GM23338 (cell line): ENCODE data around the gene MAP7D3. TPM values are rescaled to one million over a fixed set of nuclear protein-coding genes. Genes with fewer than 3 reads are reported as not detected.

Source experiments
- ATAC-seq: fragments of 200-7000 bp; cut with Tn5 transposase; 3 replicates; pipeline ENCODE4 v1.9.1; 2020
- DNase-seq: peaks from one replicate; pipeline ENCODE4 v3.0.0-alpha.2; 2015; ENCODE audit warnings: low spot score
- H2AFZ ChIP-seq: fragments of 200-600 bp; sonication (generic); 2 replicates; pipeline ENCODE4 v1.8.0; 2016; ENCODE audit warnings: antibody characterized with exemption, mild to moderate bottlenecking, moderate library complexity
- H3F3A ChIP-seq: fragments of 200-600 bp; sonication (generic); replicated peaks from 2 replicates; pipeline ENCODE4 v1.8.0; 2017; ENCODE audit warnings: antibody characterized with exemption, mixed run types, low read depth
- H3K27ac ChIP-seq: fragments of 200-600 bp; sonication (generic); 2 replicates; pipeline ENCODE4 v1.6.1; 2016; ENCODE audit warnings: low read depth
- H3K27me3 ChIP-seq: fragments of 200-600 bp; sonication (generic); 2 replicates; pipeline ENCODE4 v1.8.0; 2016; ENCODE audit warnings: mild to moderate bottlenecking, mixed run types, moderate library complexity; ENCODE audit not compliant: insufficient read depth
- H3K36me3 ChIP-seq: fragments of 200-600 bp; sonication (generic); 2 replicates; pipeline ENCODE4 v1.8.0; 2016; ENCODE audit warnings: mild to moderate bottlenecking; ENCODE audit not compliant: insufficient read depth
- H3K4me1 ChIP-seq: fragments of 200-600 bp; sonication (generic); 2 replicates; pipeline ENCODE4 v1.8.0; 2016; ENCODE audit warnings: mild to moderate bottlenecking, moderate library complexity; ENCODE audit not compliant: insufficient read depth
- H3K4me2 ChIP-seq: fragments of 200-600 bp; sonication (generic); 2 replicates; pipeline ENCODE4 v1.7.1; 2017; ENCODE audit warnings: mixed run types
- H3K4me3 ChIP-seq: fragments of 200-600 bp; sonication (generic); 2 replicates; pipeline ENCODE4 v1.6.1; 2016; ENCODE audit warnings: mixed run types
- H3K79me2 ChIP-seq: fragments of 200-600 bp; sonication (generic); replicated peaks from 2 replicates; pipeline ENCODE4 v1.8.0; 2017; ENCODE audit warnings: mild to moderate bottlenecking; ENCODE audit not compliant: insufficient read depth
- H3K9me2 ChIP-seq: fragments of 200-600 bp; sonication (generic); 2 replicates; pipeline ENCODE4 v1.8.0; 2017; ENCODE audit not compliant: insufficient read depth
- H4K20me1 ChIP-seq: fragments of 200-600 bp; sonication (generic); replicated peaks from 2 replicates; pipeline ENCODE4 v1.8.0; 2017; ENCODE audit warnings: mild to moderate bottlenecking; ENCODE audit not compliant: insufficient read depth
- H3K27ac Mint-ChIP-seq: 2 replicates; pipeline ENCODE4 v1.8.0; 2020; ENCODE audit warnings: inconsistent platforms, mild to moderate bottlenecking, moderate library complexity, mixed read lengths
- H3K27me3 Mint-ChIP-seq: 3 replicates; pipeline ENCODE4 v1.8.0; 2022; ENCODE audit warnings: low read depth, mild to moderate bottlenecking, moderate library complexity, mixed read lengths, inconsistent platforms; ENCODE audit not compliant: insufficient read depth, poor library complexity
- H3K36me3 Mint-ChIP-seq: 3 replicates; pipeline ENCODE4 v1.8.0; 2021; ENCODE audit warnings: low read depth, mild to moderate bottlenecking, inconsistent platforms, moderate library complexity, mixed read lengths
- H3K4me1 Mint-ChIP-seq: 3 replicates; pipeline ENCODE4 v1.8.0; 2020; ENCODE audit warnings: mild to moderate bottlenecking, inconsistent platforms, mixed read lengths
- H3K4me3 Mint-ChIP-seq: 3 replicates; pipeline ENCODE4 v1.8.0; 2021; ENCODE audit warnings: moderate library complexity, mild to moderate bottlenecking, inconsistent platforms, mixed read lengths
- H3K9me3 Mint-ChIP-seq: 3 replicates; pipeline ENCODE4 v1.8.0; 2020; ENCODE audit warnings: moderate library complexity, mild to moderate bottlenecking, inconsistent platforms, mixed read lengths
- CREB1 ChIP-seq: fragments of 250-450 bp; sonication (Bioruptor Pico); IDR thresholded peaks from 2 replicates; pipeline ENCODE4 v1.5.0; 2020; ENCODE audit warnings: low read depth, mild to moderate bottlenecking, moderate library complexity
- CTCF ChIP-seq, 2 experiments: fragments of 200-600 bp in 1 of 2; sonication (generic) in 1 of 2; conservative IDR thresholded peaks; 2 replicates each; pipeline versions ENCODE4 v1.5.1 to v1.6.1; 2016 to 2017; ENCODE audit warnings: antibody characterized with exemption in 2 of 2, low read depth in 2 of 2, mild to moderate bottlenecking in 2 of 2, moderate library complexity in 1 of 2
- ETS1 ChIP-seq: IDR thresholded peaks from 2 replicates; pipeline ENCODE4 v1.6.1; 2016; ENCODE audit warnings: antibody characterized with exemption
- EZH2 ChIP-seq: fragments of 200-600 bp; sonication (generic); IDR thresholded peaks from one replicate; pipeline ENCODE4 v1.8.0; 2017; ENCODE audit warnings: antibody characterized with exemption, mild to moderate bottlenecking, low read depth; ENCODE audit not compliant: unreplicated experiment
- EZH2phosphoT487 ChIP-seq: fragments of 200-600 bp; sonication (generic); IDR thresholded peaks from one replicate; pipeline ENCODE4 v1.8.1; 2018; ENCODE audit warnings: antibody characterized with exemption; ENCODE audit not compliant: unreplicated experiment
- JUNB ChIP-seq: IDR thresholded peaks from one replicate; pipeline ENCODE4 v1.6.1; 2016; ENCODE audit warnings: antibody characterized with exemption; ENCODE audit not compliant: unreplicated experiment
- NANOG ChIP-seq: IDR thresholded peaks from 2 replicates; pipeline ENCODE4 v1.6.1; 2016; ENCODE audit warnings: antibody characterized with exemption, borderline replicate concordance
- POLR2AphosphoS5 ChIP-seq: IDR thresholded peaks from 2 replicates; pipeline ENCODE4 v1.6.1; 2016; ENCODE audit warnings: antibody characterized with exemption, low read depth
- REST ChIP-seq: IDR thresholded peaks from one replicate; pipeline ENCODE4 v1.6.1; 2018; ENCODE audit warnings: antibody characterized with exemption; ENCODE audit not compliant: unreplicated experiment
- STAT1 ChIP-seq: IDR thresholded peaks from one replicate; pipeline ENCODE4 v1.6.1; 2016; ENCODE audit warnings: antibody characterized with exemption; ENCODE audit not compliant: unreplicated experiment
- ZNF114 ChIP-seq: fragments of 250-450 bp; sonication (Bioruptor Pico); IDR thresholded peaks from 2 replicates; pipeline ENCODE4 v1.5.0; 2020; ENCODE audit warnings: mild to moderate bottlenecking, moderate library complexity
- ZNF331 ChIP-seq: fragments of 250-450 bp; sonication (Bioruptor Pico); IDR thresholded peaks from 2 replicates; pipeline ENCODE4 v1.5.0; 2020; ENCODE audit warnings: low read depth, mild to moderate bottlenecking, moderate library complexity
- ZNF462 ChIP-seq: fragments of 250-450 bp; sonication (Bioruptor Pico); IDR thresholded peaks from 2 replicates; pipeline ENCODE4 v1.5.0; 2020; ENCODE audit warnings: mild to moderate bottlenecking, moderate library complexity
- polyA plus RNA-seq: library from polyadenylated mRNA; unstranded; fragments of >200 nt; fragmentation: Nextera tagmentation; extraction: Ambion mirVana; gene quantifications from 2 replicates; pipeline ENCODE4 v1.2.1, GENCODE V29; 2016
- total RNA-seq: library from RNA; depleted of rRNA; stranded (reverse); fragments of >200 nt; shearing (Covaris generic); gene quantifications from 2 replicates; pipeline ENCODE4 v1.2.3, GENCODE V29; 2014

Gene MAP7D3
- total and polyA plus RNA-seq, 2 experiments from 2014 or later: 14.5 to 33.4 TPM

GRCh38 chrX:136189222-136189621 lies 62.0 kb downstream of the MAP7D3 start:
- H3K36me3 Mint-ChIP-seq: no peaks in the 10 kb centered on the region
- no peak overlapping the region for H3K27ac Mint-ChIP-seq
- H3F3A ChIP-seq: no peaks in the 10 kb centered on the region
- no peaks in the 10 kb centered on the region for H3K4me1 Mint-ChIP-seq
- ATAC-seq (no peak), DNase-seq (no peak)
- H3K9me2 ChIP-seq: no peaks in the 10 kb centered on the region
- H3K36me3 ChIP-seq: no peaks in the 10 kb centered on the region
- no peaks in the 10 kb centered on the region for H3K79me2 ChIP-seq
- peaks cover 2% of the 10 kb centered on the region for H3K27me3 Mint-ChIP-seq
- no peaks in the 10 kb centered on the region for H3K4me1 ChIP-seq
- no peaks in the 10 kb centered on the region for H3K27me3 ChIP-seq
- H3K4me2 ChIP-seq: no peak overlapping the region
- TF ChIP-seq STAT1: no peak
- TF ChIP-seq ZNF114: no peak
- TF ChIP-seq CREB1 (CRISPR knock-in tag): no peak
- TF ChIP-seq ZNF462 (CRISPR knock-in tag): no peak
- TF ChIP-seq EZH2phosphoT487: no peak
- no peak for TF ChIP-seq NANOG
- TF ChIP-seq REST: no peak
- no peak for TF ChIP-seq JUNB
- TF ChIP-seq EZH2: no peak
- no peak for TF ChIP-seq CTCF (conservative IDR thresholded peaks at IDR 0.05; ENCODE audit: low read depth in 2 of 2)
- TF ChIP-seq POLR2AphosphoS5: no peak
- no peak for TF ChIP-seq ZNF331 (CRISPR knock-in tag)
- no peak for TF ChIP-seq ETS1
- H2AFZ ChIP-seq: no peak overlapping the region
- H3K27ac ChIP-seq: no peak overlapping the region
- no peak overlapping the region for H3K4me3 ChIP-seq
- H3K4me3 Mint-ChIP-seq: no peak overlapping the region
- no peaks in the 10 kb centered on the region for H4K20me1 ChIP-seq
- no peaks in the 10 kb centered on the region for H3K9me3 Mint-ChIP-seq
